Caco-2 (cell line): ENCODE results near the gene GSDMA. TPM values are rescaled to one million over a fixed set of nuclear protein-coding genes. Genes with fewer than 3 reads are reported as not detected.

Experiments
- BruUV-seq: library from RNA; stranded (reverse); fragments of 400-500 nt; replicated peaks from 2 replicates; lab custom pipeline; 2021; lab: Mats Ljungman, UMichigan
- CTCF ChIA-PET: fragments of 300-600 bp; sonication (Branson Sonifier 250); formaldehyde crosslinking; loops from one replicate; lab custom pipeline; 2022; ENCODE audit warnings: antibody characterized with exemption; lab: Charles Lee
- POLR2A ChIA-PET: fragments of 300-600 bp; sonication (Branson Sonifier 250); formaldehyde crosslinking; loops from one replicate; lab custom pipeline; 2022; ENCODE audit warnings: antibody characterized with exemption; lab: Charles Lee
- DNase-seq, 2 experiments: peaks; one replicate each; pipeline versions ENCODE4 v3.0.0 to v3.0.0-alpha.2; 2020 to 2022
- H3K27me3 ChIP-seq: replicated peaks from 2 replicates; pipeline ENCODE4 v1.6.0; 2011; ENCODE audit warnings: low read length; ENCODE audit not compliant: control insufficient read depth, insufficient read depth
- H3K36me3 ChIP-seq: 2 replicates; pipeline ENCODE4 v1.5.1; 2011; ENCODE audit warnings: low read length; ENCODE audit not compliant: control insufficient read depth, insufficient read depth
- H3K4me1 ChIP-seq: fragments of 250-450 bp; sonication (Bioruptor Pico); 2 replicates; pipeline ENCODE4 v1.5.1; 2020; ENCODE audit warnings: mild to moderate bottlenecking
- H3K4me3 ChIP-seq: 2 replicates; pipeline ENCODE4 v1.5.1; 2011; ENCODE audit warnings: low read depth, mild to moderate bottlenecking, control low read depth, low read length
- H3K9me3 ChIP-seq: fragments of 250-450 bp; sonication (Bioruptor Pico); 2 replicates; pipeline ENCODE4 v1.5.1; 2020; ENCODE audit warnings: mild to moderate bottlenecking, moderate library complexity
- H3K27ac Mint-ChIP-seq: one replicate; pipeline ENCODE4 v1.8.0; 2022; ENCODE audit warnings: mixed read lengths; ENCODE audit not compliant: unreplicated experiment
- H3K27me3 Mint-ChIP-seq: one replicate; pipeline ENCODE4 v1.8.0; 2022; ENCODE audit warnings: mixed read lengths; ENCODE audit not compliant: insufficient read depth, unreplicated experiment
- H3K36me3 Mint-ChIP-seq: one replicate; pipeline ENCODE4 v1.8.0; 2022; ENCODE audit warnings: mild to moderate bottlenecking, mixed read lengths; ENCODE audit not compliant: insufficient read depth, unreplicated experiment
- H3K4me1 Mint-ChIP-seq: one replicate; pipeline ENCODE4 v1.8.0; 2022; ENCODE audit warnings: low read depth, mixed read lengths; ENCODE audit not compliant: unreplicated experiment
- H3K4me3 Mint-ChIP-seq: one replicate; pipeline ENCODE4 v1.8.0; 2022; ENCODE audit warnings: mild to moderate bottlenecking, moderate library complexity, mixed read lengths; ENCODE audit not compliant: unreplicated experiment
- H3K9me3 Mint-ChIP-seq: one replicate; pipeline ENCODE4 v1.8.0; 2022; ENCODE audit warnings: mixed read lengths; ENCODE audit not compliant: unreplicated experiment
- CTCF ChIP-seq, 2 experiments: fragments of 200-600 bp in 1 of 2; IDR thresholded peaks; 1 replicate in 1 of 2; 2 replicates in 1 of 2; pipeline versions ENCODE4 v1.5.1 to v1.8.0; 2011 to 2022; ENCODE audit warnings: antibody characterized with exemption in 1 of 2, control low read depth in 1 of 2, inconsistent platforms in 1 of 2, low read depth in 1 of 2, low read length in 1 of 2, mild to moderate bottlenecking in 1 of 2, moderate library complexity in 1 of 2; ENCODE audit not compliant: insufficient read depth in 1 of 2, severe bottlenecking in 1 of 2, unreplicated experiment in 1 of 2
- intact Hi-C: fragments of 100-400 bp; cut with micrococcal nuclease; formaldehyde crosslinking; loops from one replicate; pipeline ENCODE4 v1.10.0; 2022; ENCODE audit not compliant: unreplicated experiment
- total RNA-seq: library from RNA; stranded (reverse); gene quantifications from 2 replicates; pipeline ENCODE4 v1.2.3, GENCODE V29; 2022

The GSDMA gene
- total RNA-seq, 1 experiment from 2014 or later, result not detected

- Histone ChIP-seq H3K36me3 (no peaks in the 10 kb centered on the region), H3K4me1 (peaks cover 32% of the 10 kb centered on the region), H3K9me3 (no peaks in the 10 kb centered on the region), H3K4me3 (no peak overlapping the region), H3K27me3 (no peaks in the 10 kb centered on the region)
- Mint-ChIP-seq H3K4me1 (peaks cover 18% of the 10 kb centered on the region), H3K36me3 (peaks cover 11% of the 10 kb centered on the region), H3K27ac (peak overlapping the region; percentile 44), H3K4me3 (no peak overlapping the region), H3K27me3 (no peaks in the 10 kb centered on the region), H3K9me3 (no peaks in the 10 kb centered on the region)
- CTCF ChIA-PET, result no interaction called here
- POLR2A ChIA-PET, result no interaction called here
- no peak for TF ChIP-seq CTCF (IDR thresholded peaks at IDR 0.05; ENCODE audit: insufficient read depth in 1 of 2, low read depth in 1 of 2, low read length in 1 of 2, severe bottlenecking in 1 of 2, unreplicated experiment in 1 of 2)
- no TSS peak for BruUV-seq
- intact Hi-C loops, result loop anchor here (5.0 kb wide), 1 partner anchor 148 kb away; no protein-coding TSS in a partner anchor
- DNase-seq, result no peak
Observed at GRCh38 chr17:39929646-39930407, 33.0 kb upstream of the GSDMA start.

GRCh38 chr17:39933912-39934311 is 28.9 kb upstream of the GSDMA start:
- Histone ChIP-seq H3K9me3 (no peaks in the 10 kb centered on the region), H3K27me3 (no peaks in the 10 kb centered on the region), H3K4me1 (peaks cover 11% of the 10 kb centered on the region), H3K4me3 (no peak overlapping the region), H3K36me3 (no peaks in the 10 kb centered on the region)
- DNase-seq, result no peak
- ChIA-PET POLR2A (interaction anchor here (0.5 kb wide), 2 partner anchors 19 to 129 kb away, joined by 3 to 4 read pairs; partner anchors contain the start of gene THRA), CTCF (no interaction called here)
- no peaks in the 10 kb centered on the region for H3K27me3 Mint-ChIP-seq
- intact Hi-C loops, result no loop called here
- H3K27ac Mint-ChIP-seq, result no peak overlapping the region
- H3K9me3 Mint-ChIP-seq, result no peaks in the 10 kb centered on the region
- no TSS peak for BruUV-seq
- no peak for TF ChIP-seq CTCF (IDR thresholded peaks at IDR 0.05; ENCODE audit: insufficient read depth in 1 of 2, low read depth in 1 of 2, low read length in 1 of 2, severe bottlenecking in 1 of 2, unreplicated experiment in 1 of 2)
- no peak overlapping the region for H3K4me3 Mint-ChIP-seq
- peaks cover 18% of the 10 kb centered on the region for H3K4me1 Mint-ChIP-seq
- no peaks in the 10 kb centered on the region for H3K36me3 Mint-ChIP-seq

- H3K27ac Mint-ChIP-seq, result no peak overlapping the region
- Histone ChIP-seq H3K27me3 (no peaks in the 10 kb centered on the region), H3K4me1 (peaks cover 9% of the 10 kb centered on the region), H3K4me3 (no peak overlapping the region), H3K36me3 (no peaks in the 10 kb centered on the region), H3K9me3 (no peaks in the 10 kb centered on the region)
- H3K9me3 Mint-ChIP-seq, result no peaks in the 10 kb centered on the region
- H3K4me3 Mint-ChIP-seq, result no peak overlapping the region
- intact Hi-C loops, result no loop called here
- no peaks in the 10 kb centered on the region for H3K27me3 Mint-ChIP-seq
- TF ChIP-seq CTCF (IDR thresholded peaks at IDR 0.05; ENCODE audit: insufficient read depth in 1 of 2, low read depth in 1 of 2, low read length in 1 of 2, severe bottlenecking in 1 of 2, unreplicated experiment in 1 of 2), result no peak
- ChIA-PET POLR2A (interaction anchor here (0.5 kb wide), 2 partner anchors 19 to 129 kb away, joined by 3 to 4 read pairs; partner anchors contain the start of gene THRA), CTCF (no interaction called here)
- DNase-seq, result no peak
- no TSS peak for BruUV-seq
- peaks cover 18% of the 10 kb centered on the region for H3K4me1 Mint-ChIP-seq
- no peaks in the 10 kb centered on the region for H3K36me3 Mint-ChIP-seq
Observed at GRCh38 chr17:39934324-39934723, 28.5 kb upstream of the GSDMA start.
